K562 (cell line): ENCODE measurements around the gene LINS1. TPM values are rescaled to one million over a fixed set of nuclear protein-coding genes. Genes with fewer than 3 reads are reported as not detected.
A peak's percentile ranks its signal among the peaks of the same experiment; 100 is the strongest.

Source experiments
- BMI1 ChIP-seq: fragments of 150-350 bp; IDR thresholded peaks from 2 replicates; pipeline ENCODE4 v1.6.1; 2014; ENCODE audit warnings: low read length
- DNMT1 ChIP-seq: fragments of 450-650 bp; IDR thresholded peaks from 2 replicates; pipeline ENCODE4 v1.6.1; 2016; ENCODE audit warnings: antibody characterized with exemption, mild to moderate bottlenecking
- GTF2A2 ChIP-seq: IDR thresholded peaks from 2 replicates; pipeline ENCODE4 v1.6.1; 2016; ENCODE audit warnings: mild to moderate bottlenecking, missing genetic modification characterization, missing compliant biosample characterization
- MYC ChIP-seq, 2 experiments: fragments of 250-450 bp in 1 of 2; sonication (Bioruptor Pico) in 1 of 2; IDR thresholded peaks; 2 replicates each; pipeline versions ENCODE4 v1.5.1 to v1.6.1; 2012 to 2021; ENCODE audit warnings: low read depth in 2 of 2, borderline replicate concordance in 1 of 2, improper control_type of control experiment in 1 of 2, low read length in 1 of 2, mild to moderate bottlenecking in 1 of 2, moderate library complexity in 1 of 2
- NCOA6 ChIP-seq: fragments of 450-650 bp; IDR thresholded peaks from 2 replicates; pipeline ENCODE4 v1.6.1; 2017; ENCODE audit warnings: mild to moderate bottlenecking
- NFE2 ChIP-seq: IDR thresholded peaks from 2 replicates; pipeline ENCODE4 v1.6.1; 2014; ENCODE audit warnings: antibody characterized with exemption, low read depth
- SIN3B ChIP-seq: fragments of 450-650 bp; IDR thresholded peaks from 2 replicates; pipeline ENCODE4 v1.6.1; 2017; ENCODE audit warnings: low read depth, mild to moderate bottlenecking, moderate library complexity
- SIX5 ChIP-seq, 2 experiments: IDR thresholded peaks; 2 replicates each; pipeline ENCODE4 v1.6.1; 2011; ENCODE audit warnings: low read length in 2 of 2, borderline replicate concordance in 1 of 2, low read depth in 1 of 2, mild to moderate bottlenecking in 1 of 2, moderate library complexity in 1 of 2; ENCODE audit not compliant: insufficient read depth in 1 of 2
- ZNF140 ChIP-seq: fragments of 250-450 bp; sonication (Bioruptor Pico); IDR thresholded peaks from 2 replicates; pipeline ENCODE4 v1.8.0; 2021; ENCODE audit warnings: moderate library complexity, mild to moderate bottlenecking, inconsistent platforms
- ZNF23 ChIP-seq: fragments of 250-450 bp; sonication (Bioruptor Pico); IDR thresholded peaks from 2 replicates; pipeline ENCODE4 v1.4.0; 2020; ENCODE audit warnings: mild to moderate bottlenecking
- ZNF77 ChIP-seq: fragments of 250-450 bp; sonication (Bioruptor Pico); IDR thresholded peaks from 2 replicates; pipeline ENCODE4 v1.5.0; 2020
- polyA plus RNA-seq, 8 experiments: library from polyadenylated mRNA; depleted of rRNA in 4 of 8; stranded (reverse) in 5 of 8; unstranded in 3 of 8; fragments of >200 nt; fragmentation: Nextera tagmentation in 2 of 8; fragmentation: Illumina TruSeq in 1 of 8; extraction: Ambion mirVana in 2 of 8; extraction: Trizol in 1 of 8; gene quantifications; 2 replicates each; pipeline versions ENCODE4 v1.2.1 to v1.2.3, GENCODE V29; 2011 to 2014; ENCODE audit warnings: inconsistent platforms in 1 of 8, missing spikeins in 1 of 8
- total RNA-seq, 7 experiments: library from RNA; depleted of rRNA in 6 of 7; stranded (reverse); fragments of >200 nt in 6 of 7; fragmentation: Illumina TruSeq in 2 of 7; extraction: Trizol in 2 of 7; gene quantifications; 2 replicates each; pipeline versions ENCODE4 v1.2.1 to v1.2.3, GENCODE V29; 2011 to 2021; ENCODE audit warnings: low replicate concordance in 1 of 7
- TF ChIP-seq, protein P1 (sequence below): fragments of 450-650 bp; formaldehyde crosslinking; conservative IDR thresholded peaks from 2 replicates; pipeline ENCODE4 v1.4.0; 2022; ENCODE audit warnings: mild to moderate bottlenecking, missing genetic modification characterization
- TF ChIP-seq, protein P2 (sequence below): fragments of 200-600 bp; sonication (generic); IDR thresholded peaks from one replicate; pipeline ENCODE4 v1.6.1; 2012; ENCODE audit warnings: mild to moderate bottlenecking, low read depth, low read length, inconsistent platforms
- TF ChIP-seq, protein P3 (sequence below): fragments of 250-450 bp; sonication (Bioruptor Pico); IDR thresholded peaks from 2 replicates; pipeline ENCODE4 v1.5.0; 2021

LINS1 gene
- total and polyA plus RNA-seq, 9 of the 15 experiments (the other 6 are each of a cell fraction or from before 2014, with no cell fraction given): 15.4 to 31.4 (median 24.6) TPM

DNA sequence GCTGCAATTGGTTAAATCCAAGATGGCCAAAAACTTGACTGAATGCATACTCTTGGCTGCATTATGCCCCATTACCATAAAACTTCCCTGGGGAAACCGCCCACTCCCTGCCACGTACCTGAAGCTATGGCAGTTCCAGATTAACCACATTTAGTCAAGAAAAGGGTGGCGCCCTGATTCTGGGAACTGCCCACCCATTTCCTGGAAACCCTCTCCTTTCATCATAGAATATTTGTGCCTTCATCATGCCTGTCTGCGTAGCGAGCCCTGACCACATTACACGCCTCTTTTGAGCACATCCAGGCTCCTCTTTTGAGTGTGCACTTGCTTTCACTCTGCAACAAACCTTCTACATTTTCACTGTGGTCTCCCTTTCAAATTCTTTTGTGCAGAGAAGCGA, 5.2 kb downstream of the LINS1 start (continued):
- no peak for TF ChIP-seq GTF2A2 (tag)
- no peak for TF ChIP-seq BMI1
- no peak for TF ChIP-seq ZNF23 (CRISPR knock-in tag)
- TF ChIP-seq NCOA6: peak; percentile 81
- no peak for TF ChIP-seq ZNF77 (CRISPR knock-in tag)
- TF ChIP-seq, protein P1, sequence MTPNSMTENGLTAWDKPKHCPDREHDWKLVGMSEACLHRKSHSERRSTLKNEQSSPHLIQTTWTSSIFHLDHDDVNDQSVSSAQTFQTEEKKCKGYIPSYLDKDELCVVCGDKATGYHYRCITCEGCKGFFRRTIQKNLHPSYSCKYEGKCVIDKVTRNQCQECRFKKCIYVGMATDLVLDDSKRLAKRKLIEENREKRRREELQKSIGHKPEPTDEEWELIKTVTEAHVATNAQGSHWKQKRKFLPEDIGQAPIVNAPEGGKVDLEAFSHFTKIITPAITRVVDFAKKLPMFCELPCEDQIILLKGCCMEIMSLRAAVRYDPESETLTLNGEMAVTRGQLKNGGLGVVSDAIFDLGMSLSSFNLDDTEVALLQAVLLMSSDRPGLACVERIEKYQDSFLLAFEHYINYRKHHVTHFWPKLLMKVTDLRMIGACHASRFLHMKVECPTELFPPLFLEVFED: no peak
- peak; percentile 40 for TF ChIP-seq NFE2
- TF ChIP-seq SIN3B: no peak
- TF ChIP-seq DNMT1: no peak
- TF ChIP-seq SIX5 (IDR thresholded peaks at IDR 0.05; ENCODE audit: borderline replicate concordance in 1 of 2, insufficient read depth in 1 of 2, low read depth in 1 of 2, low read length in 2 of 2): peak in 1 of 2 experiments; percentile 44; a peak in 1 of 4 replicates
- TF ChIP-seq, protein P2, sequence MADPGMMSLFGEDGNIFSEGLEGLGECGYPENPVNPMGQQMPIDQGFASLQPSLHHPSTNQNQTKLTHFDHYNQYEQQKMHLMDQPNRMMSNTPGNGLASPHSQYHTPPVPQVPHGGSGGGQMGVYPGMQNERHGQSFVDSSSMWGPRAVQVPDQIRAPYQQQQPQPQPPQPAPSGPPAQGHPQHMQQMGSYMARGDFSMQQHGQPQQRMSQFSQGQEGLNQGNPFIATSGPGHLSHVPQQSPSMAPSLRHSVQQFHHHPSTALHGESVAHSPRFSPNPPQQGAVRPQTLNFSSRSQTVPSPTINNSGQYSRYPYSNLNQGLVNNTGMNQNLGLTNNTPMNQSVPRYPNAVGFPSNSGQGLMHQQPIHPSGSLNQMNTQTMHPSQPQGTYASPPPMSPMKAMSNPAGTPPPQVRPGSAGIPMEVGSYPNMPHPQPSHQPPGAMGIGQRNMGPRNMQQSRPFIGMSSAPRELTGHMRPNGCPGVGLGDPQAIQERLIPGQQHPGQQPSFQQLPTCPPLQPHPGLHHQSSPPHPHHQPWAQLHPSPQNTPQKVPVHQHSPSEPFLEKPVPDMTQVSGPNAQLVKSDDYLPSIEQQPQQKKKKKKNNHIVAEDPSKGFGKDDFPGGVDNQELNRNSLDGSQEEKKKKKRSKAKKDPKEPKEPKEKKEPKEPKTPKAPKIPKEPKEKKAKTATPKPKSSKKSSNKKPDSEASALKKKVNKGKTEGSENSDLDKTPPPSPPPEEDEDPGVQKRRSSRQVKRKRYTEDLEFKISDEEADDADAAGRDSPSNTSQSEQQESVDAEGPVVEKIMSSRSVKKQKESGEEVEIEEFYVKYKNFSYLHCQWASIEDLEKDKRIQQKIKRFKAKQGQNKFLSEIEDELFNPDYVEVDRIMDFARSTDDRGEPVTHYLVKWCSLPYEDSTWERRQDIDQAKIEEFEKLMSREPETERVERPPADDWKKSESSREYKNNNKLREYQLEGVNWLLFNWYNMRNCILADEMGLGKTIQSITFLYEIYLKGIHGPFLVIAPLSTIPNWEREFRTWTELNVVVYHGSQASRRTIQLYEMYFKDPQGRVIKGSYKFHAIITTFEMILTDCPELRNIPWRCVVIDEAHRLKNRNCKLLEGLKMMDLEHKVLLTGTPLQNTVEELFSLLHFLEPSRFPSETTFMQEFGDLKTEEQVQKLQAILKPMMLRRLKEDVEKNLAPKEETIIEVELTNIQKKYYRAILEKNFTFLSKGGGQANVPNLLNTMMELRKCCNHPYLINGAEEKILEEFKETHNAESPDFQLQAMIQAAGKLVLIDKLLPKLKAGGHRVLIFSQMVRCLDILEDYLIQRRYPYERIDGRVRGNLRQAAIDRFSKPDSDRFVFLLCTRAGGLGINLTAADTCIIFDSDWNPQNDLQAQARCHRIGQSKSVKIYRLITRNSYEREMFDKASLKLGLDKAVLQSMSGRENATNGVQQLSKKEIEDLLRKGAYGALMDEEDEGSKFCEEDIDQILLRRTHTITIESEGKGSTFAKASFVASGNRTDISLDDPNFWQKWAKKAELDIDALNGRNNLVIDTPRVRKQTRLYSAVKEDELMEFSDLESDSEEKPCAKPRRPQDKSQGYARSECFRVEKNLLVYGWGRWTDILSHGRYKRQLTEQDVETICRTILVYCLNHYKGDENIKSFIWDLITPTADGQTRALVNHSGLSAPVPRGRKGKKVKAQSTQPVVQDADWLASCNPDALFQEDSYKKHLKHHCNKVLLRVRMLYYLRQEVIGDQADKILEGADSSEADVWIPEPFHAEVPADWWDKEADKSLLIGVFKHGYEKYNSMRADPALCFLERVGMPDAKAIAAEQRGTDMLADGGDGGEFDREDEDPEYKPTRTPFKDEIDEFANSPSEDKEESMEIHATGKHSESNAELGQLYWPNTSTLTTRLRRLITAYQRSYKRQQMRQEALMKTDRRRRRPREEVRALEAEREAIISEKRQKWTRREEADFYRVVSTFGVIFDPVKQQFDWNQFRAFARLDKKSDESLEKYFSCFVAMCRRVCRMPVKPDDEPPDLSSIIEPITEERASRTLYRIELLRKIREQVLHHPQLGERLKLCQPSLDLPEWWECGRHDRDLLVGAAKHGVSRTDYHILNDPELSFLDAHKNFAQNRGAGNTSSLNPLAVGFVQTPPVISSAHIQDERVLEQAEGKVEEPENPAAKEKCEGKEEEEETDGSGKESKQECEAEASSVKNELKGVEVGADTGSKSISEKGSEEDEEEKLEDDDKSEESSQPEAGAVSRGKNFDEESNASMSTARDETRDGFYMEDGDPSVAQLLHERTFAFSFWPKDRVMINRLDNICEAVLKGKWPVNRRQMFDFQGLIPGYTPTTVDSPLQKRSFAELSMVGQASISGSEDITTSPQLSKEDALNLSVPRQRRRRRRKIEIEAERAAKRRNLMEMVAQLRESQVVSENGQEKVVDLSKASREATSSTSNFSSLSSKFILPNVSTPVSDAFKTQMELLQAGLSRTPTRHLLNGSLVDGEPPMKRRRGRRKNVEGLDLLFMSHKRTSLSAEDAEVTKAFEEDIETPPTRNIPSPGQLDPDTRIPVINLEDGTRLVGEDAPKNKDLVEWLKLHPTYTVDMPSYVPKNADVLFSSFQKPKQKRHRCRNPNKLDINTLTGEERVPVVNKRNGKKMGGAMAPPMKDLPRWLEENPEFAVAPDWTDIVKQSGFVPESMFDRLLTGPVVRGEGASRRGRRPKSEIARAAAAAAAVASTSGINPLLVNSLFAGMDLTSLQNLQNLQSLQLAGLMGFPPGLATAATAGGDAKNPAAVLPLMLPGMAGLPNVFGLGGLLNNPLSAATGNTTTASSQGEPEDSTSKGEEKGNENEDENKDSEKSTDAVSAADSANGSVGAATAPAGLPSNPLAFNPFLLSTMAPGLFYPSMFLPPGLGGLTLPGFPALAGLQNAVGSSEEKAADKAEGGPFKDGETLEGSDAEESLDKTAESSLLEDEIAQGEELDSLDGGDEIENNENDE: no peak
- TF ChIP-seq, protein P3, sequence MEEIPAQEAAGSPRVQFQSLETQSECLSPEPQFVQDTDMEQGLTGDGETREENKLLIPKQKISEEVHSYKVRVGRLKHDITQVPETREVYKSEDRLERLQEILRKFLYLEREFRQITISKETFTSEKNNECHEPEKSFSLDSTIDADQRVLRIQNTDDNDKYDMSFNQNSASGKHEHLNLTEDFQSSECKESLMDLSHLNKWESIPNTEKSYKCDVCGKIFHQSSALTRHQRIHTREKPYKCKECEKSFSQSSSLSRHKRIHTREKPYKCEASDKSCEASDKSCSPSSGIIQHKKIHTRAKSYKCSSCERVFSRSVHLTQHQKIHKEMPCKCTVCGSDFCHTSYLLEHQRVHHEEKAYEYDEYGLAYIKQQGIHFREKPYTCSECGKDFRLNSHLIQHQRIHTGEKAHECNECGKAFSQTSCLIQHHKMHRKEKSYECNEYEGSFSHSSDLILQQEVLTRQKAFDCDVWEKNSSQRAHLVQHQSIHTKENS (CRISPR knock-in tag): no peak
- TF ChIP-seq ZNF140 (CRISPR knock-in tag): no peak
- peak; percentile 71 for TF ChIP-seq MYC (IDR thresholded peaks at IDR 0.05; ENCODE audit: low read depth, low read length)
- TF ChIP-seq MYC (CRISPR knock-in tag; IDR thresholded peaks at IDR 0.05; ENCODE audit: borderline replicate concordance, low read depth): no peak
